Measurements from ENCODE around the gene PSME3.
A peak's percentile ranks its signal among the peaks of the same experiment; 100 is the strongest.

Gene PSME3

DNA sequence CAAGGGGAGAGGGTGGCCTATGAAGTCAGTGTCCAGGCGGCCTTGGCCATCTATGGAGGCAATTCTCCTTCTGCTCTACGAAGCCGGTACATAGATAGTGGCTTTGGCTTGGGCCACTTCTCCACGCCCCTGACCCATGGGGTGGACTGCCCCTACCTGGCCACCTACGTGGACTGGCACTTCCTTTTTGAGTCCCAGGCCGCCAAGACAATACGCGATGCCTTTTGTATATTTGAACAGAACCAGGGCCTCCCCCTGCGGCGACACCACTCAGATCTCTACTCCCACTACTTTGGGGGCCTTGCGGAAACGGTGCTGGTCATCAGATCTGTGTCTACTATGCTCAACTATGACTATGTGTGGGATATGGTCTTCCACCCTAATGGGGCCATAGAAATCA, 35.1 kb downstream of the PSME3 start (continued):
- TF ChIP-seq, protein P1, sequence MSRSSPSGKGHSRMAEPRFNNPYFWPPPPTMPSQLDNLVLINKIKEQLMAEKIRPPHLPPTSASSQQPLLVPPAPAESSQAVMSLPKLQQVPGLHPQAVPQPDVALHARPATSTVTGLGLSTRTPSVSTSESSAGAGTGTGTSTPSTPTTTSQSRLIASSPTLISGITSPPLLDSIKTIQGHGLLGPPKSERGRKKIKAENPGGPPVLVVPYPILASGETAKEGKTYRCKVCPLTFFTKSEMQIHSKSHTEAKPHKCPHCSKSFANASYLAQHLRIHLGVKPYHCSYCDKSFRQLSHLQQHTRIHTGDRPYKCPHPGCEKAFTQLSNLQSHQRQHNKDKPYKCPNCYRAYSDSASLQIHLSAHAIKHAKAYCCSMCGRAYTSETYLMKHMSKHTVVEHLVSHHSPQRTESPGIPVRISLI (tag by site-specific recombination; IDR thresholded peaks at IDR 0.05) = no peak

DNA sequence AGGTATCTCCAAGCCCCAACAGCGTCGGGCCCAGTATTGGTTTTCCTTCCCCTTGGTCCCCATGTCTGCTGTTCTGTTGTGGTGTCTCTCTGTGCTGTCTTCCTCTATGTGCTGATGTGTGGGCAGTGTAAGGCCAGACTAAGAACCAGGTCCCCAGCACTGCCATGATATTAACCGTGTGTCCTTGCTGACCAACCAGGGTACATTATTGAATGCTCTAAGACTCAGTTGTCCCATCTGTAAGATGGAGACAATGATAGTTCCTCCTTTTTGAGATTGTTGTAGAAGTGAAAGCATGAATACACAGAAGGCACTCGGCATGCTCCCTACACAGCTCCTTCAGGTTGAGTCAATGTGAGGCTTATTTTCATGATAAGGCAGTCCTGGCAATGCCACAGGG, 38.5 kb downstream of the PSME3 start:
- Histone ChIP-seq H3K4me1 (ENCODE audit: control insufficient read depth, insufficient read depth, low read length) (no peaks in the 10 kb centered on the region), H3K4me3 (ENCODE audit: low read depth, low read length) (no peak overlapping the region), H3K9me3 (ENCODE audit: control insufficient read depth, insufficient read depth, low read depth, low read length) (no peaks in the 10 kb centered on the region; the same call in 1 of the 2 replicates), H3K27ac (ENCODE audit: extremely low read depth, low read depth, low read length) (no peak overlapping the region), H3K36me3 (ENCODE audit: control insufficient read depth in 2 of 2, insufficient read depth in 1 of 2, low read length in 2 of 2) (no peaks in the 10 kb centered on the region)
- ChIA-PET CTCF (no interaction called here), POLR2A (no interaction called here)
- no peak for TF ChIP-seq ZNF112 (tag by site-specific recombination; IDR thresholded peaks at IDR 0.05)
- TF ChIP-seq KLF7 (tag by site-specific recombination; IDR thresholded peaks at IDR 0.05; ENCODE audit: borderline replicate concordance) = no peak
- TF ChIP-seq, protein P2, sequence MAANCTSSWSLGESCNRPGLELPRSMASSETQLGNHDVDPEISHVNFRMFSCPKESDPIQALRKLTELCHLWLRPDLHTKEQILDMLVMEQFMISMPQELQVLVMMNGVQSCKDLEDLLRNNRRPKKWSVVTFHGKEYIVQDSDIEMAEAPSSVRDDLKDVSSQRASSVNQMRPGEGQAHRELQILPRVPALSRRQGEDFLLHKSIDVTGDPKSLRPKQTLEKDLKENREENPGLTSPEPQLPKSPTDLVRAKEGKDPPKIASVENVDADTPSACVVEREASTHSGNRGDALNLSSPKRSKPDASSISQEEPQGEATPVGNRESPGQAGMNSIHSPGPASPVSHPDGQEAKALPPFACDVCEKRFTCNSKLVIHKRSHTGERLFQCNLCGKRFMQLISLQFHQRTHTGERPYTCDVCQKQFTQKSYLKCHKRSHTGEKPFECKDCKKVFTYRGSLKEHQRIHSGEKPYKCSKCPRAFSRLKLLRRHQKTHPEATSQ (tag by site-specific recombination; IDR thresholded peaks at IDR 0.05) = no peak
- TF ChIP-seq GLIS2 (tag by site-specific recombination; IDR thresholded peaks at IDR 0.05) = no peak
- no peak for TF ChIP-seq ZNF302 (tag by site-specific recombination; IDR thresholded peaks at IDR 0.05; ENCODE audit: low read depth)
- TF ChIP-seq ZNF747 (tag by site-specific recombination; IDR thresholded peaks at IDR 0.05) = no peak
- no peak for TF ChIP-seq ZNF138 (tag by site-specific recombination; IDR thresholded peaks at IDR 0.05; ENCODE audit: borderline replicate concordance)

DNA sequence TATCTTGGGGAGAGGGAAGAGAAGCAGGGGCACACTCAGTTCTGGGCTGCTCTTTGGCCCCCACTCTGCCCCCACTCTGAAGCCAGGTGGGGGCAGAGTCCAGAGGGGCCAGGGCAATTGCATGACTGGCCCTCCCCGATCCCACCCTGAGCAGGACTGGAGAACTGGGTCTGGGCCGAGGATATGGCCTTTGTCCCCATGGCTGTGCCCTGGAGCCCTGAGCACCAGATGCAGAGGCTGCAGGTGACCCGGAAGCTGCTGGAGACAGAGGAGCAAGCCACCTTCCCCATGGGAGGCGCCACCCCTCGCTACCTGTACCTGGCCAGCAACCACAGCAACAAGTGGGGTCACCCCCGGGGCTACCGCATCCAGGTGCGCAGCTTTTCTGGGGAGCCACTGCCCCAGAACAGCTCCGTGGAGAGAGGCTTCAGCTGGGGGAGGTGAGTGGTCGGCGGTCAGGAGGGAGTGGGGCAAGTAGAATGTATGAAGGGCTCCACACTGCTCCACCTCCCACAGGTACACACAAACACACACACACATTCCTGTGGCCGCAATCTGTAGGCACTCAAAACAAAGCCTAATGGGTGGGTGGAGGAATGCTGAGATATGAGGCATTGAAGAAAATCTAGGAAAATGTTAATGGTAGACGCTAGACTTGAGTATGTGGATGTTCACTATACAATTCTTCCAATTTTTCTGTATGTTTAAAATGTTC, 39.2 kb downstream of the PSME3 start:
- TF ChIP-seq, protein P3, sequence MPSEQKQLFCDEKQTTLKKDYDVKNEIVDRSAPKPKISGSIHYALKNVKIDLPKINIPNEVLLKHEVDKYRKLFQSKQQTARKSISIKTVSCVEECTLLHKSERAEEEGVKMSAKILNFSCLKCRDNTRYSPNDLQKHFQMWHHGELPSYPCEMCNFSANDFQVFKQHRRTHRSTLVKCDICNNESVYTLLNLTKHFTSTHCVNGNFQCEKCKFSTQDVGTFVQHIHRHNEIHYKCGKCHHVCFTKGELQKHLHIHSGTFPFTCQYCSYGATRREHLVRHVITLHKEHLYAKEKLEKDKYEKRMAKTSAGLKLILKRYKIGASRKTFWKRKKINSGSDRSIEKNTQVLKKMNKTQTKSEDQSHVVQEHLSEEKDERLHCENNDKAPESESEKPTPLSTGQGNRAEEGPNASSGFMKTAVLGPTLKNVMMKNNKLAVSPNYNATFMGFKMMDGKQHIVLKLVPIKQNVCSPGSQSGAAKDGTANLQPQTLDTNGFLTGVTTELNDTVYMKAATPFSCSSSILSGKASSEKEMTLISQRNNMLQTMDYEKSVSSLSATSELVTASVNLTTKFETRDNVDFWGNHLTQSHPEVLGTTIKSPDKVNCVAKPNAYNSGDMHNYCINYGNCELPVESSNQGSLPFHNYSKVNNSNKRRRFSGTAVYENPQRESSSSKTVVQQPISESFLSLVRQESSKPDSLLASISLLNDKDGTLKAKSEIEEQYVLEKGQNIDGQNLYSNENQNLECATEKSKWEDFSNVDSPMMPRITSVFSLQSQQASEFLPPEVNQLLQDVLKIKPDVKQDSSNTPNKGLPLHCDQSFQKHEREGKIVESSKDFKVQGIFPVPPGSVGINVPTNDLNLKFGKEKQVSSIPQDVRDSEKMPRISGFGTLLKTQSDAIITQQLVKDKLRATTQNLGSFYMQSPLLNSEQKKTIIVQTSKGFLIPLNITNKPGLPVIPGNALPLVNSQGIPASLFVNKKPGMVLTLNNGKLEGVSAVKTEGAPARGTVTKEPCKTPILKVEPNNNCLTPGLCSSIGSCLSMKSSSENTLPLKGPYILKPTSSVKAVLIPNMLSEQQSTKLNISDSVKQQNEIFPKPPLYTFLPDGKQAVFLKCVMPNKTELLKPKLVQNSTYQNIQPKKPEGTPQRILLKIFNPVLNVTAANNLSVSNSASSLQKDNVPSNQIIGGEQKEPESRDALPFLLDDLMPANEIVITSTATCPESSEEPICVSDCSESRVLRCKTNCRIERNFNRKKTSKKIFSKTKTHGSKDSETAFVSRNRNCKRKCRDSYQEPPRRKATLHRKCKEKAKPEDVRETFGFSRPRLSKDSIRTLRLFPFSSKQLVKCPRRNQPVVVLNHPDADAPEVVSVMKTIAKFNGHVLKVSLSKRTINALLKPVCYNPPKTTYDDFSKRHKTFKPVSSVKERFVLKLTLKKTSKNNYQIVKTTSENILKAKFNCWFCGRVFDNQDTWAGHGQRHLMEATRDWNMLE (tag by site-specific recombination; conservative IDR thresholded peaks at IDR 0.05; ENCODE audit: low read depth) = no peak
- TF ChIP-seq ZFHX2 (tag by site-specific recombination; conservative IDR thresholded peaks at IDR 0.05) (peak; percentile 23; the same call in 1 of the 2 replicates), EGR2 (tag by site-specific recombination; IDR thresholded peaks at IDR 0.05; ENCODE audit: low read depth) (peak; percentile 76), ZBTB8A (tag by site-specific recombination; IDR thresholded peaks at IDR 0.05) (no peak), ZNF19 (tag by site-specific recombination; IDR thresholded peaks at IDR 0.05; ENCODE audit: low read depth) (no peak), KLF16 (tag by site-specific recombination; IDR thresholded peaks at IDR 0.05) (no peak), IKZF3 (tag by site-specific recombination; IDR thresholded peaks at IDR 0.05) (no peak), SCRT2 (tag by site-specific recombination; IDR thresholded peaks at IDR 0.05) (0 out of 2 replicates have a peak, but pooled peaks have one; percentile 19), ZNF707 (tag by site-specific recombination; IDR thresholded peaks at IDR 0.05) (no peak)
- TF ChIP-seq, protein P4, sequence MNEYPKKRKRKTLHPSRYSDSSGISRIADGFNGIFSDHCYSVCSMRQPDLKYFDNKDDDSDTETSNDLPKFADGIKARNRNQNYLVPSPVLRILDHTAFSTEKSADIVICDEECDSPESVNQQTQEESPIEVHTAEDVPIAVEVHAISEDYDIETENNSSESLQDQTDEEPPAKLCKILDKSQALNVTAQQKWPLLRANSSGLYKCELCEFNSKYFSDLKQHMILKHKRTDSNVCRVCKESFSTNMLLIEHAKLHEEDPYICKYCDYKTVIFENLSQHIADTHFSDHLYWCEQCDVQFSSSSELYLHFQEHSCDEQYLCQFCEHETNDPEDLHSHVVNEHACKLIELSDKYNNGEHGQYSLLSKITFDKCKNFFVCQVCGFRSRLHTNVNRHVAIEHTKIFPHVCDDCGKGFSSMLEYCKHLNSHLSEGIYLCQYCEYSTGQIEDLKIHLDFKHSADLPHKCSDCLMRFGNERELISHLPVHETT (tag by site-specific recombination; IDR thresholded peaks at IDR 0.05) = no peak
- Histone ChIP-seq H3K4me3 (ENCODE audit: low read depth, low read length) (no peak overlapping the region), H3K36me3 (ENCODE audit: control insufficient read depth in 2 of 2, insufficient read depth in 1 of 2, low read length in 2 of 2) (no peaks in the 10 kb centered on the region), H3K9me3 (ENCODE audit: control insufficient read depth, insufficient read depth, low read depth, low read length) (no peaks in the 10 kb centered on the region; the same call in 1 of the 2 replicates), H3K4me1 (ENCODE audit: control insufficient read depth, insufficient read depth, low read length) (no peaks in the 10 kb centered on the region), H3K27ac (ENCODE audit: extremely low read depth, low read depth, low read length) (no peak overlapping the region)
- POLR2A ChIA-PET = no interaction called here
- CTCF ChIA-PET = interaction anchor here (0.6 kb wide), 1 partner anchor 48 kb away, joined by 3 read pairs; the partner anchor contains the start of gene BECN1
